C4-2B (cell line): ENCODE results near the gene CCS.

ENCODE experiments used
- CTCF ChIP-seq: fragments of 450-650 bp; conservative IDR thresholded peaks from 2 replicates; pipeline ENCODE4 v1.5.1; 2017; ENCODE audit warnings: mild to moderate bottlenecking
- ZFX ChIP-seq: fragments of 450-650 bp; IDR thresholded peaks from 2 replicates; pipeline ENCODE4 v1.6.1; 2017

GRCh38 chr11:66595245-66595904, 2.4 kb downstream of the CCS start:
- TF ChIP-seq CTCF (no peak), ZFX (no peak)
